NT2/D1 (cell line): ENCODE data around the gene TP53BP2.
"Not testable (repeated sequence)": the region's sequence is repeated elsewhere in the genome, so short reads cannot be mapped to it uniquely, and the experiment has no call there.

Source experiments
- DNase-seq: peaks from one replicate; pipeline ENCODE4 v3.0.0-alpha.2; 2011; ENCODE audit warnings: low read depth, low spot score
- H3K27me3 ChIP-seq: 2 replicates; pipeline ENCODE4 v1.6.0; 2011; ENCODE audit warnings: mild to moderate bottlenecking; ENCODE audit not compliant: insufficient read length, insufficient read depth
- H3K36me3 ChIP-seq: 2 replicates; pipeline ENCODE4 v1.6.1; 2011; ENCODE audit warnings: mild to moderate bottlenecking, low read length, mixed read lengths; ENCODE audit not compliant: insufficient read depth, insufficient read length
- H3K4me1 ChIP-seq: 2 replicates; pipeline ENCODE4 v1.5.1; 2011; ENCODE audit not compliant: insufficient read depth, insufficient read length
- H3K4me3 ChIP-seq: 2 replicates; pipeline ENCODE4 v1.5.1; 2011; ENCODE audit warnings: low read depth; ENCODE audit not compliant: insufficient read length
- H3K9ac ChIP-seq: 2 replicates; pipeline ENCODE4 v1.6.0; 2011; ENCODE audit warnings: low read depth; ENCODE audit not compliant: insufficient read length
- H3K9me3 ChIP-seq: 2 replicates; pipeline ENCODE4 v1.5.1; 2011; ENCODE audit warnings: mild to moderate bottlenecking, low read length; ENCODE audit not compliant: insufficient read depth
- SUZ12 ChIP-seq: IDR thresholded peaks from 2 replicates; pipeline ENCODE4 v1.6.1; 2011; ENCODE audit not compliant: insufficient read length, insufficient read depth; ENCODE audit errors: extremely low read depth
- YY1 ChIP-seq: IDR thresholded peaks from 2 replicates; pipeline ENCODE4 v1.6.1; 2011; ENCODE audit not compliant: insufficient read length, insufficient read depth
- ZNF274 ChIP-seq: IDR thresholded peaks from 2 replicates; pipeline ENCODE4 v1.6.1; 2011; ENCODE audit warnings: mild to moderate bottlenecking, low read depth, low read length

The TP53BP2 gene

DNA sequence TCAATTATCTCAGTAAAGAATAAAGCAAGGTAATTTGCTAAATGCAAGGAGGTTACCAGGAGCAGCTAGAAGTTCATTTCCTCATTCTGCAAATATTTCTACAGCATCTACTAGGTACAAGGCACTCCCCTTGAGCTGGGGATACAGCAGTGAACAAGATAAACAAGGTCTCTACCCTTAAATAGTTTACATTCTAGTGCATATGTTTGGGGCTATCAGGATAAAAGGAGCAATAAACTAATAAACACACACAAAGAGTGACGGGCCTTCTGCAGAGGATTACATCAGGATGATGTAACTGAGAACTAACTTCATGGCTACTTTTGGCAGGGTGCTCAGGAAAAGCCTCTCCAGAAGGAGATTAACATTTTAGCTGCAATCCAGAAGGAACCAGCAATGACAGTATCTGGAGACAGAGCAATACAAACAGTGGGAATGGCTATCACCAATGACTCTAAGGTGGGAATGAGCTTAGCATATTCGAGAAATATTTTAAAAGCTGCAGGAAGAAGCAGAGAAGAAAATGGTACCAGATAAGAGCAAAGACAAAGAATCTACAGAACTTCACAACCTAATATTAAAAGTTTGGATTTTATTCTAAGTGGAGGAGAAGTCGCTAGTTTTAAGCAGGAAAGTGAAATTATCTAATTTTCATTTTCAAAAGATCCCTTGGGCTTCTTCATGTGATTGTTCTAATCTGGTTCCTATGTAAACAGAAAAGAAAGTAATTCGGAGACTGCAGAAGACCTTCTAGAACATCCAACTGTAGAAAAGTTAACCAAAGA is 25.8 kb downstream of the TP53BP2 start:
- H3K27me3 ChIP-seq = no peaks in the 10 kb centered on the region
- H3K36me3 ChIP-seq = peaks cover 21% of the 10 kb centered on the region
- H3K9ac ChIP-seq = no peak overlapping the region
- H3K4me3 ChIP-seq = no peak overlapping the region
- DNase-seq = no peak
- H3K4me1 ChIP-seq = no peaks in the 10 kb centered on the region
- no peaks in the 10 kb centered on the region for H3K9me3 ChIP-seq
- TF ChIP-seq SUZ12 (no peak), YY1 (no peak), ZNF274 (no peak)

DNA sequence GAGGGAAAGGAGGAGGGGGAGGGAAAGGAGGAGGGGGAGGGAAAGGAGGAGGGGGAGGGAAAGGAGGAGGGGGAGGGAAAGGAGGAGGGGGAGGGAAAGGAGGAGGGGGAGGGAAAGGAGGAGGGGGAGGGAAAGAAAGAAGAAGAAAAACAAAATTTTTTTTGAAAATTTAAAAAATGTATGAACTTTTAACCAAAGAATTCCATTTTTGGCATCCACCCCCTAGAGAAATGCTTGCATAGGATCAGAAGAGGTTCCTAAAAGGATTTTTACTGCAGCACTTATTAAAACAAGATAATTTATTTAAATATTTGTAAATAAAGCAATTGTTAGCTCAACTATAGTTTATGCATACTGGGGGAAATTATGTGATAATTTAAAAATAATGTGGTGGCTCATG is 28.5 kb downstream of the TP53BP2 start:
- peaks cover 43% of the 10 kb centered on the region for H3K36me3 ChIP-seq
- not testable (repeated sequence) for H3K27me3 ChIP-seq

GRCh38 chr1:223815865-223816264 is 29.9 kb downstream of the TP53BP2 start:
- DNase-seq = no peak
- Histone ChIP-seq H3K36me3 (peaks cover 53% of the 10 kb centered on the region), H3K4me3 (no peak overlapping the region)

More for the DNA sequence above, 28.5 kb downstream of the TP53BP2 start:
- not testable (repeated sequence) for H3K9me3 ChIP-seq, H3K4me3 ChIP-seq, H3K4me1 ChIP-seq, H3K9ac ChIP-seq, DNase-seq

GRCh38 chr1:223815020-223815853 is 30.5 kb downstream of the TP53BP2 start:
- no peak for TF ChIP-seq ZNF274
- TF ChIP-seq SUZ12 = no peak
- TF ChIP-seq YY1 = no peak
- no peak for DNase-seq
- H3K27me3 ChIP-seq = no peaks in the 10 kb centered on the region
- peaks cover 52% of the 10 kb centered on the region for H3K36me3 ChIP-seq
- H3K9me3 ChIP-seq = no peaks in the 10 kb centered on the region
- H3K9ac ChIP-seq = no peak overlapping the region
- H3K4me1 ChIP-seq = no peaks in the 10 kb centered on the region
- H3K4me3 ChIP-seq = no peak overlapping the region

More at GRCh38 chr1:223815865-223816264, 29.9 kb downstream of the TP53BP2 start:
- no peak overlapping the region for H3K9ac ChIP-seq
- no peaks in the 10 kb centered on the region for H3K27me3 ChIP-seq
- no peak for TF ChIP-seq SUZ12
- no peak for TF ChIP-seq ZNF274
- TF ChIP-seq YY1 = no peak
- H3K9me3 ChIP-seq = no peaks in the 10 kb centered on the region
- no peaks in the 10 kb centered on the region for H3K4me1 ChIP-seq

DNA sequence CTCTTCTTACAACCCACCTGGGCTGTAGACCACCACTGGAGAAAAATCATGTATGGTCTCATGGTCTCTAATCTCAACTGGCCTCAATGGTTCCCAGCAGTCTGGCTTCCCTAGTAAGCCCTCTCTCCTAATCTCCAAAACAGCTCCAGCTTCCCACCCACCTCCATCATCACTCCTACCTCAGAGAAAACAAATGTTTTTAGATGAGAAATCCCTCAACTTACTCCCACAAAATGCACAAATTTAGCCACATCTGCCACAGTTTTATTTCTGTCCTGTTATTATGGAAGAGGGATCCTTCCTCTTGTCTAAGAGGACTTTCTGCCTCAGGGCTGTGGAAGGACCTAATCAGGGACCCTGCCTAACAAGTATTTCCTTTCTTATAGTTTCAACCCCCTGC is 32.1 kb downstream of the TP53BP2 start:
- TF ChIP-seq YY1 = no peak
- no peak for TF ChIP-seq ZNF274
- no peak for TF ChIP-seq SUZ12
- peaks cover 67% of the 10 kb centered on the region for H3K36me3 ChIP-seq
- H3K9me3 ChIP-seq = no peaks in the 10 kb centered on the region
- DNase-seq = no peak
- H3K9ac ChIP-seq = no peak overlapping the region
- no peaks in the 10 kb centered on the region for H3K27me3 ChIP-seq
- H3K4me1 ChIP-seq = no peaks in the 10 kb centered on the region
- no peak overlapping the region for H3K4me3 ChIP-seq

DNA sequence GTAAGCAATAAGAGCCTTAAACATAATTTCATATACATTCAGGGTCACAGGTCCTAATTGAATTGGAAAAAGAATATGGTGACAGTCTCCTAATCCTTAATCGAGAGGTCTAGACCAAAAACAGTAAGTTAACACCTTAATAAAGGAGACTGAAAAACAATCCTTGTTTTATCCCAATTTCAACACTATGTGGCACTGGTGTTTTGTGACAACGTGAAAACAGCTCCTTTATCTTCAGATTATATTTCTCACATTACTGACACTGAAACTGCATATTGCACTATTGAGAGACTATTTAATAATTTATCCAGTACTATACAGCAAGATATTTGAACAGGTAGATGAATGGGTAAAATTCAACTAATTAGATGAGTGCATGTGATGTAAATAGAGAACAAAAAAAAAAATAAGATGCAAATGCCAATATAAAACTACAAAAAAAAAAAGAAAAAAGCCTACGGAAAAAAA is 34.1 kb downstream of the TP53BP2 start:
- H3K4me3 ChIP-seq = no peak overlapping the region
- TF ChIP-seq YY1 = no peak
- no peak for TF ChIP-seq SUZ12
- TF ChIP-seq ZNF274 = no peak
- no peaks in the 10 kb centered on the region for H3K4me1 ChIP-seq
- no peak for DNase-seq
- H3K27me3 ChIP-seq = no peaks in the 10 kb centered on the region
- no peak overlapping the region for H3K9ac ChIP-seq
- H3K9me3 ChIP-seq = peaks cover 8% of the 10 kb centered on the region
- H3K36me3 ChIP-seq = peaks cover 70% of the 10 kb centered on the region

- Histone ChIP-seq H3K27me3 (no peaks in the 10 kb centered on the region), H3K9me3 (peaks cover 8% of the 10 kb centered on the region), H3K4me1 (no peaks in the 10 kb centered on the region), H3K36me3 (peaks cover 78% of the 10 kb centered on the region), H3K9ac (no peak overlapping the region), H3K4me3 (no peak overlapping the region)
- DNase-seq = no peak
- no peak for TF ChIP-seq SUZ12
- no peak for TF ChIP-seq ZNF274
- TF ChIP-seq YY1 = no peak
Measured at GRCh38 chr1:223810586-223810985, 35.2 kb downstream of the TP53BP2 start.

DNA sequence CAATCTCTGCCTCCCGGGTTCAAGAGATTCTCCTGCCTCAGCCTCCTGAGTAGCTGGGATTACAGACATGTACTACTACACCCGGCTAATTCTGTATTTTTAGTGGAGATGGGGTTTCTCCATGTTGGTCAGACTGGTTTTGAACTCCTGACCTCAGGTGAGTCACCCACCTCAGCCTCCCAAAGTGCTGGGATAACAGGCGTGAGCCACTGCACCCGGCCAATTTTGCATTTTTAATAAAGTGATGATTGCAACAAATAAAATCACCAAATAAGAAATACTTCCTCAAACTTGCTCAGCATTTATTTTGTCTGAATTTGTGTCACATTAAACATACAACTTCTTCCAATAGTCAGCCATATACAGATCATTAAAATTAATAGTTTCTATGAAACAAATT is 35.8 kb downstream of the TP53BP2 start:
- DNase-seq, H3K9ac ChIP-seq, H3K4me3 ChIP-seq, H3K4me1 ChIP-seq, H3K27me3 ChIP-seq, H3K9me3 ChIP-seq: not testable (repeated sequence)
- peaks cover 80% of the 10 kb centered on the region for H3K36me3 ChIP-seq
